ENCODE measurements around the gene TUG1.

DNA sequence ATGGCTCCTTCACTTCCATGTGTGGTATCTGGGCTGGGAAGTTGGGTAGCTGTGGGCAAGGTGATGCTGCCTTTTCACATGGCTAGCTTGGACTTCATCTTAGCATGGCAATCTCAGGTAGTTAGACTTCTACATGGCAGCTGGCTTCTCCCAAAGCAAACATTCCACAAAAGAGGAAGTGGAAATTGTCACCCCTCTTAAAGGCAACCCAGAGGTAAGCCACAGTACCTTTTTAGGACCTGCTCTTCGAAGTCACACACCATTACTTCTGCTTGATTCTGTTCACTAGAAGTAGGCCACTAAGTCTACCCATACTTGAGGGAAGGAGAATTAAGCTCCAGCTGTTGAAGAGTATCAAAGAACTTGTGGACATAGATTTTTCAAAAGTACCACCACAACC, 25.9 kb downstream of the TUG1 start:
- TF ChIP-seq, protein P1, sequence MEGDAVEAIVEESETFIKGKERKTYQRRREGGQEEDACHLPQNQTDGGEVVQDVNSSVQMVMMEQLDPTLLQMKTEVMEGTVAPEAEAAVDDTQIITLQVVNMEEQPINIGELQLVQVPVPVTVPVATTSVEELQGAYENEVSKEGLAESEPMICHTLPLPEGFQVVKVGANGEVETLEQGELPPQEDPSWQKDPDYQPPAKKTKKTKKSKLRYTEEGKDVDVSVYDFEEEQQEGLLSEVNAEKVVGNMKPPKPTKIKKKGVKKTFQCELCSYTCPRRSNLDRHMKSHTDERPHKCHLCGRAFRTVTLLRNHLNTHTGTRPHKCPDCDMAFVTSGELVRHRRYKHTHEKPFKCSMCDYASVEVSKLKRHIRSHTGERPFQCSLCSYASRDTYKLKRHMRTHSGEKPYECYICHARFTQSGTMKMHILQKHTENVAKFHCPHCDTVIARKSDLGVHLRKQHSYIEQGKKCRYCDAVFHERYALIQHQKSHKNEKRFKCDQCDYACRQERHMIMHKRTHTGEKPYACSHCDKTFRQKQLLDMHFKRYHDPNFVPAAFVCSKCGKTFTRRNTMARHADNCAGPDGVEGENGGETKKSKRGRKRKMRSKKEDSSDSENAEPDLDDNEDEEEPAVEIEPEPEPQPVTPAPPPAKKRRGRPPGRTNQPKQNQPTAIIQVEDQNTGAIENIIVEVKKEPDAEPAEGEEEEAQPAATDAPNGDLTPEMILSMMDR (IDR thresholded peaks at IDR 0.05; ENCODE audit: low read length), result no peak
- TF ChIP-seq EZH2 (IDR thresholded peaks at IDR 0.05; ENCODE audit: borderline replicate concordance, low read length), result no peak

All from OCI-LY1 (cell line).